OCI-LY3 (cell line): ENCODE results near the gene XYLT2.

Experiments used
- CTCF ChIP-seq: fragments of 200-600, 300-600 bp; sonication (generic); IDR thresholded peaks from 2 replicates; pipeline ENCODE4 v1.5.1; 2014; ENCODE audit warnings: antibody characterized with exemption, low read length, low read depth
- EZH2phosphoT487 ChIP-seq: fragments of 200-600 bp; shearing (Covaris generic); IDR thresholded peaks from 2 replicates; pipeline ENCODE4 v1.6.1; 2018; ENCODE audit warnings: antibody characterized with exemption, mixed run types, low read depth

GRCh38 chr17:50382931-50383330, 37.0 kb downstream of the XYLT2 start:
- no peak for TF ChIP-seq CTCF
- no peak for TF ChIP-seq EZH2phosphoT487
